Cardiac fibroblast (primary cell): ENCODE results near the gene HHIPL2.
"Not testable (repeated sequence)": the region's sequence is repeated elsewhere in the genome, so short reads cannot be mapped to it uniquely, and the experiment has no call there.

Experiments used
- DNase-seq, 2 donors: peaks; one replicate each; pipeline versions ENCODE4 v3.0.0 to v3.0.0-alpha.2; 2010; ENCODE audit warnings: low read depth in 2 of 2
- H3K4me3 ChIP-seq, 2 donors: replicated peaks in 1 of 2; 1 replicate in 1 of 2; 2 replicates in 1 of 2; pipeline ENCODE4 v1.5.1; 2011; ENCODE audit warnings: low read depth in 2 of 2, low read length in 2 of 2, mild to moderate bottlenecking in 2 of 2, moderate library complexity in 1 of 2
- CTCF ChIP-seq: IDR thresholded peaks from one replicate; pipeline ENCODE4 v1.5.1; 2011; ENCODE audit warnings: low read depth, mild to moderate bottlenecking, low read length, inconsistent platforms

Gene HHIPL2

GRCh38 chr1:222529181-222529580 is 18.7 kb downstream of the HHIPL2 start:
- no peak for TF ChIP-seq CTCF
- DNase-seq, result no peak
- H3K4me3 ChIP-seq, result no peak overlapping the region

DNA sequence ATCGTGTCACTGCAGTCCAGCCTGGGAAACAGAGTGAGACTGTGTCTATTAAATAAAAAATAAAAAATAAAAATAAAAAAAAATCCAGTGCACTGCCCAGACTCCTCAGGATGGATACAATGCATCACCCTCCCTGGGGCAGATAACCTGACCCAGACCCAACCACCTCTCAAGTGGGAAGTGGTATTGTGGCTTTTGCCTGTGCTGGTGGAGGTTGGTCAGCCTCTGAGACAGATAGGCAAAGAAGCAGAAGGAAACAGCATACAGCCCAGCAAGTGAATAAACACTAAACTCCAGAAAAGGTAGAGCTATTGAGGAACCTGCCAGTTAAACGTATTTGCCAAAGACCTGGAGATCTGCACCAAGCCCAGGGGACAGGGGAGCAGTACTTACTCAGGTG is 22.0 kb downstream of the HHIPL2 start:
- H3K4me3 ChIP-seq, result no peak overlapping the region
- no peak for DNase-seq
- no peak for TF ChIP-seq CTCF

- DNase-seq, result peak in 1 of 2 donors; percentile 10
- TF ChIP-seq CTCF, result no peak
Observed at GRCh38 chr1:222523852-222524251, 24.1 kb downstream of the HHIPL2 start.

GRCh38 chr1:222522105-222522915 is 25.6 kb downstream of the HHIPL2 start:
- TF ChIP-seq CTCF, result no peak
- no peak for DNase-seq
- no peak overlapping the region for H3K4me3 ChIP-seq

More at GRCh38 chr1:222523852-222524251, 24.1 kb downstream of the HHIPL2 start:
- H3K4me3 ChIP-seq, result no peak overlapping the region

- no peak overlapping the region for H3K4me3 ChIP-seq
- DNase-seq, result peak; percentile 73 to 76
- no peak for TF ChIP-seq CTCF
Observed at GRCh38 chr1:222521299-222522104, 26.4 kb downstream of the HHIPL2 start.

DNA sequence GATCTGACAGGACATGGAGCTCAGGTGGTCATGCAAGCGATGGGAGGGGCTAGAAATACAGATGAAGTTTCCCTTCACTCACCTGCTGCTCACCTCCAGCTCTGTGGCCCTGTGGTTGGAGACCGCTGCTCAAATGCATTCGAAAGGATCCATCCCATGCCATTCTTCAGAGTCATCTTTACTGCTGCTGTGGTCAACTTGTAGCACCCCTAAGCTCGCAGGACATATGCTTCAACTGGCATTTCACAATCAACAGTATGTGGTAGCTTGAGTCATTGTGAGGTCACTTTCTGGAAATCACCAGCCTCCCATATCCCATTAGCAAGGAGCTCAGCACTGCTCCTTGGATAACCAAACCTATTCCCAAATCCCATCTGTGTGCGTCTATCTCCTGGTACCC is 58.4 kb downstream of the HHIPL2 start:
- not testable (repeated sequence) for H3K4me3 ChIP-seq
- DNase-seq, result peak; percentile 72 to 86

DNA sequence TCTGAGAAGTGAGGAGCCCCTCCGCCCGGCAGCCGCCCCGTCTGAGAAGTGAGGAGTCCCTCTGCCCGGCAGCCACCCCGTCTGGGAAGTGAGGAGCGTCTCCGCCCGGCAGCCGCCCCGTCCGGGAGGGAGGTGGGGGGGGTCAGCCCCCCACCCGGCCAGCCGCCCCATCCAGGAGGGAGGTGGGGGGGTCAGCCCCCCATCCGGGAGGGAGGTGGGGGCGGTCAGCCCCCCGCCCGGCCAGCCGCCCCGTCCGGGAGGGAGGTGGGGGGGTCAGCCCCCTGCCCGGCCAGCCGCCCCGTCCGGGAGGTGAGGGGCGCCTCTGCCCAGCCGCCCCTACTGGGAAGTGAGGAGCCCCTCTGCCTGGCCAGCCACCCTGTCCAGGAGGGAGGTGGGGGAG is 60.1 kb downstream of the HHIPL2 start:
- not testable (repeated sequence) for DNase-seq, H3K4me3 ChIP-seq

DNA sequence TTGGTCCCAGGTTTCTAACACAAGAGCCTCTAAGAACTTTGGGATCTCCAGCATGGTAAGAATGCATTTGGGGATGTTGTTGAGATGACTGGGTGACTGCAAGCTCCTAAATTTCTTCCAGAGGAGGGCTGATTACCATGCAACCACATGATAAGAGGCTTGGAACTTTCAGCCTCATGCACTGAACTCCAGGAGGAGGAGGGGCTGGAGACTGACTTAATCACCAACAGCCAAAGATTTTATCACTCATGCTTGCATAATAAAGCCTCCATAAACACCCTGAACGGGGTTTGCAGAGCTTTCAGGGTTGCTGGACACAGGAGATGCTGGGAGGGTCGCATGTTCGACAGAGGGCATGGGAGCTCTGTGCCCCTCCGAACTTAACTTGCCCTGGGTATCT is 63.9 kb downstream of the HHIPL2 start:
- DNase-seq, result peak in 1 of 2 donors; percentile 31
- H3K4me3 ChIP-seq, result not testable (repeated sequence)

GRCh38 chr1:222479567-222479966 is 68.3 kb downstream of the HHIPL2 start:
- H3K4me3 ChIP-seq, DNase-seq: not testable (repeated sequence)

DNA sequence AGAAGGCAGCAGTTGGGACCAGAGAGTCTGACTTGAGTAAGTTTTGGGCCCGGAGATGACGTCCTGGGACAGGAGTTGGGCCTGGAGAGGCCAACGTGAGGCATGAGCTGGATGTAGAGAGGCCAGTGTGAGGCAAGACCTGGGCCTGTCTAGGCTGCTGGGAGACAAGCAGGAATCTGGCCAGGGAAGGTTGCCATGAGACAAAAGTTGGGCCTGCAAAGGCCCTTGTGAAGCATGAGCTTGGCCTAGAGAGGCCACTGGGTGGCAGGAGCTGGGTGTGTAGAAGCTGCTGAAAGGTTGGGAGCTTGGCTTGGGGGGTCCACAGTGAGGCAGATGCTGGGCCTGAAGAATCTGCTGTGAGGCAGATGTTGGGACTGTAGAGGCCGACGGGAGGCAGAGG is 71.5 kb downstream of the HHIPL2 start:
- DNase-seq, result peak in 1 of 2 donors; percentile 58
- not testable (repeated sequence) for H3K4me3 ChIP-seq

- H3K4me3 ChIP-seq, DNase-seq: not testable (repeated sequence)
Observed at GRCh38 chr1:222473717-222474116, 74.2 kb downstream of the HHIPL2 start.
